RWPE1 (cell line): ENCODE results near the gene SMC2.

Experiments used
- CTCF ChIA-PET: fragments of 350-600 bp; sonication (Branson Sonifier 250); formaldehyde crosslinking; extraction: SDS; loops from one replicate; lab custom pipeline; 2021; lab: Yijun Ruan, JAX
- POLR2A ChIA-PET: fragments of 400-600 bp; formaldehyde crosslinking; extraction: SDS; loops from one replicate; lab custom pipeline; 2020; ENCODE audit warnings: antibody characterized with exemption; ENCODE audit not compliant: low non-redundant PET; lab: Yijun Ruan, JAX
- DNase-seq: peaks from one replicate; pipeline ENCODE4 v3.0.0; 2012; ENCODE audit warnings: low spot score
- H3K27ac ChIP-seq: fragments of 450-650 bp; 2 replicates; pipeline ENCODE4 v1.5.1; 2017
- TF ChIP-seq, protein P1 (sequence below): fragments of 450-650 bp; conservative IDR thresholded peaks from 2 replicates; pipeline ENCODE4 v1.5.1; 2017; ENCODE audit warnings: low read depth, mild to moderate bottlenecking

The SMC2 gene

GRCh38 chr9:104087894-104088293, 6.2 kb upstream of the SMC2 start:
- POLR2A ChIA-PET = no interaction called here
- H3K27ac ChIP-seq = no peak overlapping the region
- no peak for DNase-seq
- CTCF ChIA-PET = no interaction called here
- TF ChIP-seq, protein P1, sequence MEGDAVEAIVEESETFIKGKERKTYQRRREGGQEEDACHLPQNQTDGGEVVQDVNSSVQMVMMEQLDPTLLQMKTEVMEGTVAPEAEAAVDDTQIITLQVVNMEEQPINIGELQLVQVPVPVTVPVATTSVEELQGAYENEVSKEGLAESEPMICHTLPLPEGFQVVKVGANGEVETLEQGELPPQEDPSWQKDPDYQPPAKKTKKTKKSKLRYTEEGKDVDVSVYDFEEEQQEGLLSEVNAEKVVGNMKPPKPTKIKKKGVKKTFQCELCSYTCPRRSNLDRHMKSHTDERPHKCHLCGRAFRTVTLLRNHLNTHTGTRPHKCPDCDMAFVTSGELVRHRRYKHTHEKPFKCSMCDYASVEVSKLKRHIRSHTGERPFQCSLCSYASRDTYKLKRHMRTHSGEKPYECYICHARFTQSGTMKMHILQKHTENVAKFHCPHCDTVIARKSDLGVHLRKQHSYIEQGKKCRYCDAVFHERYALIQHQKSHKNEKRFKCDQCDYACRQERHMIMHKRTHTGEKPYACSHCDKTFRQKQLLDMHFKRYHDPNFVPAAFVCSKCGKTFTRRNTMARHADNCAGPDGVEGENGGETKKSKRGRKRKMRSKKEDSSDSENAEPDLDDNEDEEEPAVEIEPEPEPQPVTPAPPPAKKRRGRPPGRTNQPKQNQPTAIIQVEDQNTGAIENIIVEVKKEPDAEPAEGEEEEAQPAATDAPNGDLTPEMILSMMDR = no peak

DNA sequence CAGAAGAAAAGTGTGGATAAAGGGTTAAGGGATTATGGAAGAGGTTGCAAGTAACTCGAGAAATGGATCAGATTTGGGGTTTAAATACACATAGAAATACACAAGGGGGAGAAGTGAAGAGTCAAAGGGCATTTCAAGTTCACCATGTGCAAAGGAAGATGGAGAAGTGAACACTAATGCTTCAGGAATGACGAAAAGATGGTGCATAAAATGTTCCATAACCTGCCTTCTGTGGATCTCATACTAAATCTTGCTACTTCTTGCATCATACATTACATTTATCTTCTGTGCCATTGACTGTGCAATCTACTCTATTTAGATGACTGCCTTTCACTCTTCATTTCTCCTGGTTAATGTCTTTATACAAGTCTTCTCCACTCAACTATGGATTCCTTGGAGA, 5.7 kb upstream of the SMC2 start:
- no peak for DNase-seq
- POLR2A ChIA-PET = no interaction called here
- TF ChIP-seq, protein P1 = no peak
- H3K27ac ChIP-seq = no peak overlapping the region
- CTCF ChIA-PET = no interaction called here

GRCh38 chr9:104090578-104090977, 3.5 kb upstream of the SMC2 start:
- no peak for DNase-seq
- TF ChIP-seq, protein P1 = no peak
- no peak overlapping the region for H3K27ac ChIP-seq
- ChIA-PET POLR2A (no interaction called here), CTCF (interaction anchor here (0.7 kb wide), 1 partner anchor 9 kb away, joined by 4 read pairs; no protein-coding TSS in a partner anchor)

GRCh38 chr9:104091116-104091515, 3.0 kb upstream of the SMC2 start:
- CTCF ChIA-PET = no interaction called here
- TF ChIP-seq, protein P1 = no peak
- POLR2A ChIA-PET = no interaction called here
- H3K27ac ChIP-seq = no peak overlapping the region
- DNase-seq = no peak

DNA sequence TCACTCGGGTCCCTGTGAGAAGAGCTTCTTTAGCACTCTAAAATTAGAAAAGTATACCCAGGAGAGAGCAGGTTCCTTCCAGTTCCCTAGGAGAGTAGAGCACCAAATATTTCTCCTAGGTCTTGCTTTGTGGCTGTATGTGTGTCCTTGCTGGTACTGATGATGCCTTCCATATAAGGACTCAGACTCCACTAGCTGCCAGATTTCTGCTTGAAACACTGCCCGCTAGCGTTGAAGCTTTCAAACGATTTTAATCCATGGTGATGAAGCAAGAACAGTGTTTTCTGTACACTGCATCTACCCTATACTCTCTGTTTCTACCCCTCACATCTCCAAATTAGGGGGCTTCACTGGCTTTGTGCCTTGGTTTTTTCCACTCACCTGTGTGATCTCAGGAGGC, 2.4 kb upstream of the SMC2 start:
- no peak for DNase-seq
- CTCF ChIA-PET = no interaction called here
- no peak overlapping the region for H3K27ac ChIP-seq
- POLR2A ChIA-PET = no interaction called here
- TF ChIP-seq, protein P1 = no peak

DNA sequence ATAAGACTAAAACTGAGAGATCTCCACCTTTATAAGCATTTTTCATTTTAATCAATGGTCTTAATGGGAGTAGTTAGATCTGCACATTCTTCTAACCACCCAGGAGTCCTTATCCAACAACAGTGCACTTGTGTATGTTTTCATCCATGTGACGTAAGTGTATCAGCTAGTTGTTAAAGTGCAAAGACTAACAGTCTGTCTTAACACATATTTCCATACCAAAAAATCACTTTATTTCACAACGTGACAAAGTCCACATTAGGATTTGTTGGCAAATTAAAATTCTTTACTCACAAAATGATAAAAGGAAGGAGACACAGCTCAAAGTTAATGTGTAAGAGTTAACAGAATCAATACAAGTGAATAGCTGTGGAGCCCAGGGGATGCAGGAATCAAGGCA, 1.9 kb upstream of the SMC2 start:
- ChIA-PET CTCF (no interaction called here), POLR2A (no interaction called here)
- TF ChIP-seq, protein P1 = no peak
- no peak overlapping the region for H3K27ac ChIP-seq
- DNase-seq = no peak
